GM19467 (cell line): Measurements from ENCODE around the gene CLEC3B.
"Not testable (repeated sequence)": the region's sequence is repeated elsewhere in the genome, so short reads cannot be mapped to it uniquely, and the experiment has no call there.

ENCODE experiments used
- ATAC-seq: cut with Tn5 transposase; IDR thresholded peaks from one replicate; pipeline ENCODE4 v1.9.1; 2021; ENCODE audit warnings: mild to moderate bottlenecking, moderate library complexity; ENCODE audit not compliant: unreplicated experiment

Gene CLEC3B

DNA sequence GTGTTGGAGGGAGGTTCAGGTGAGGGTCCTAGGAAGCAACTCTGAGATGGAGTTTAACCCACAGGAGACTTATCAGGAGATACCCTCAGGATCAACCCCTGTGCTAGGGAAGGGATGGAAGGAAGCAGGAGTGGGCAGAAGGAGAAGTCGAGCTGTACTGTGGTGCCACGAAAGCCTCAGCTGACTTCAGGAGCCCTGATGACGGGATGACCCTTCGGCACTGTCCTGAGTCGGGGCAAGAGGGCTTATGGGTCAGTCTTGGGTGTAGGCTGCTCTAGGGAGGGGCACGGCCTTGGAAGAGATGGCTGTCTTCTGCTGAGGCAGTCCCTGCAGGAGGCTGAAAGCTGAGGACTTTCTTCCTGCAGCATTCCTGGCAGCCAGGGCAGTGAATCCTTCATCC, 7.7 kb downstream of the CLEC3B start:
- no peak for ATAC-seq

DNA sequence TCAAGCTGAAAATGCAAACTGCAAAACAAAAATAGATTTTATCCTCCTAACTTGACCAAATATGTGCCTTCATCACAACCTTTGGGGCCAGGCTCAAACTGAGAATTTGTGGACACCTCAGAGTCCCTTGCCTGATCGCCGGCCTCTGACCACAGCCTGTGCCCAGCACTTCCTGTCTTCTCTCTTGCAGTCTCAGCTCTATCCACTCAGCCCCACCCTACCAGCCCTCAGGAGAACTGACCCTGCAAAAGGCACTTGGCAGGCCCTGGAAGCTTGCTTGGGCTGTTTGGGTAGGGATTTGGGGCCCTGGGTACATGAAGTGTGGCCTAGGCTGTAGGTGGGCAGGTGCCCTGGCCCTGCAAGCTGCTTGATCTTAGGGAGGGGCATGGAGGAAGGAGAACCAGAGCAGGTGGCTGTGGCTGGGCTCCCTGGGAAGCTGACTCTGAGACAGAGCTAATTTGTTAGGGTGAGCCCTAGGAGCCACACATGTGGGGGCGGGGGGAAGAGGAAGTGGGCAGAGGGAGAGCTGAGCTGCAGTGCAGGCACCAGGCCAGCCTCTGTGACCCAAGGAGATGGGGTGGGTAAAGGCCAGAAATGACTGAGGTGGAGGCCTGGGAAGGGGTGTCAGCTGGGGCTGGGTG, 8.6 kb downstream of the CLEC3B start:
- no peak for ATAC-seq

DNA sequence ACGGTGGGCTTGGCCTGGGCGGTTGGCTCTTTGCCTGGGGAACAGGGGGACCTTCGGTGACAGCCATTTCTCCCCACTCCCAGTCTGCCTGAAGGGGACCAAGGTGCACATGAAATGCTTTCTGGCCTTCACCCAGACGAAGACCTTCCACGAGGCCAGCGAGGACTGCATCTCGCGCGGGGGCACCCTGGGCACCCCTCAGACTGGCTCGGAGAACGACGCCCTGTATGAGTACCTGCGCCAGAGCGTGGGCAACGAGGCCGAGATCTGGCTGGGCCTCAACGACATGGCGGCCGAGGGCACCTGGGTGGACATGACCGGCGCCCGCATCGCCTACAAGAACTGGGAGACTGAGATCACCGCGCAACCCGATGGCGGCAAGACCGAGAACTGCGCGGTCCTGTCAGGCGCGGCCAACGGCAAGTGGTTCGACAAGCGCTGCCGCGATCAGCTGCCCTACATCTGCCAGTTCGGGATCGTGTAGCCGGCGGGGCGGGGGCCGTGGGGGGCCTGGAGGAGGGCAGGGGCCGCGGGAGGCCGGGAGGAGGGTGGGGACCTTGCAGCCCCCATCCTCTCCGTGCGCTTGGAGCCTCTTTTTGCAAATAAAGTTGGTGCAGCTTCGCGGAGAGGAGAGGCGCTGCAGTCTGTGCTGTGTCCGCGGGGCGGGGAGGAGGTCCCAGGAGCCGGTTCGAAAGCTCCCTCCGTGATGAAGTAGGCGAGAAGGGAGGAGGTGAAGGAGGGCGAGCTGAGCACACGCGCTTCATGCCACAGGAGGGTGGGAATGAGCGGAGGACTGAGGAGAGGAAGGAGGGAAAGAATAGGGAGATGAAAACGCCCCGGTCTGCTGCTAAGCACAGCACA, 9.6 kb downstream of the CLEC3B start:
- no peak for ATAC-seq

DNA sequence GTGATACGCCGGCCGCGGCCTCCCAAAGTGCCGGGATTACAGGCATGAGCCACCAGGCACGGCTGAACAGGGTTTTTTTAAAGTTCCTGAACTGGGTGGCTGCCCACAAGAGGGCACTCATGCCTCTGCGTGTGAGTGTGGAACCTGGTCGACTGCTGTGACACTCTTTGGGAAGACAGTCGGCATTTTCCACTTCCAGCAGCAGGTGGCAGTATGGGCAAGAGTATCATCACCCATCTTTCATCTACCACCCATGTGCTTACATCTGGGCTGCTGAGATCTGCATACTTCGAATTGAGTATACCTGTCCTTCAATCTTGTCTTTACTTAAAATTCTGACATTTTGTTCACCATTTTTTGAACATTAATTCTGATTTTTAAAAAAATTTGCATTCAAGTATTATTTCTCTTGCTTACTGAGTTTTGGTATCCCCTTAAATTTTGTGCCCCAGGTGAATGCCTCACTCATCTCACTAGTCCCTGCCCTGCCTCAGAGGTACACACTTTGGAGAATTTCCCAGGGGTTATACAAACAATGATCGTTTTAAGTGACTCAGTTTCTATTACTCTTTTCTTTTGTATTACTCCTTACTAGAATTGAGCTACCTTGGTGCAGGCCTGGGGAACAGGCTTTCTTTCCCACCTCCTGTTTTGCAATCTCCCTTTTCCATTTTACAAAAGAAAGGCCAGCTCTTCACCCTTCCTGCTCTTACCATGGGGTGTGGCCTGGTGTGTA, 11.8 kb downstream of the CLEC3B start:
- peak; percentile 61 for ATAC-seq

- ATAC-seq, result no peak
Observed at GRCh38 chr3:45041666-45042065, 15.6 kb downstream of the CLEC3B start.

GRCh38 chr3:45042162-45042561, 16.1 kb downstream of the CLEC3B start:
- ATAC-seq, result no peak

GRCh38 chr3:45043728-45044299, 17.7 kb downstream of the CLEC3B start:
- ATAC-seq, result no peak

DNA sequence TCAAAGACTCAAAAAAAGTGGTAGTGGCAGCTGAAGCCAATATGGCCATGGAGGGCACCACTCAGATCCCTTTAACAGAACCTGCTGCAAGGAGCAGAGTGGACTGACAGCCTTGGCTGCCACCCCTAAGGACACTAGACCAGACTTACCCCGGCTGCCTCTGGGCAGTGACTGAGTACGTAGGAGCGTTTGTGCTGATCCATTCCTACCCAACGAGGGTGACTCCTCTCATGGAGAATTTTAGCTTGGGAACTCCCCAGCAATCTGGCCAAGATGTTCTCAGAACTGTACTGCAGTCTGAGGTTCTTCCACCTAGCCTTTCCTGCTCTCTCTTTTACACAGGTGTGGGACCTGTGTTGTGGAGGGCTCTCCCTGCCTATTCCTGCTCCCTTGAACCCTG, 22.1 kb downstream of the CLEC3B start:
- no peak for ATAC-seq

DNA sequence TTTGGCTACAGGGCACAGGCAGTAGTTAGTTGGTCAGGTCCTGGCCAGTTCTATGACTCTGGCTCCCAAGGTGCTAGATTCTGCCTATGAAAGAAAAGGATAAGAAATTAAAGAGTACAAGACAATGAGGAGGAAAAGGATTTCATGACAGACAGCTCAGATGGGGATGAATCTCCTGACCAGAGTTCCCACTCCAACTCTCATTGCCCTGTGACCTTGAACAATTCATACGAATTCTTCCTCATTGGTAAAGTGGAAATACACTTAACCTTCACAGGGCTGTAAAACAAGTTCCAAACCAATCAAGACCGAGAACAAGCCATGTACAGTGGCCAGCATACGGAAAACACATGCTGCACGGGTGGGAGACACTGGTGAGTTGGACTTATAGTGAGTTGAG, 23.7 kb downstream of the CLEC3B start:
- ATAC-seq, result no peak

GRCh38 chr3:45051685-45052084, 25.6 kb downstream of the CLEC3B start:
- no peak for ATAC-seq

DNA sequence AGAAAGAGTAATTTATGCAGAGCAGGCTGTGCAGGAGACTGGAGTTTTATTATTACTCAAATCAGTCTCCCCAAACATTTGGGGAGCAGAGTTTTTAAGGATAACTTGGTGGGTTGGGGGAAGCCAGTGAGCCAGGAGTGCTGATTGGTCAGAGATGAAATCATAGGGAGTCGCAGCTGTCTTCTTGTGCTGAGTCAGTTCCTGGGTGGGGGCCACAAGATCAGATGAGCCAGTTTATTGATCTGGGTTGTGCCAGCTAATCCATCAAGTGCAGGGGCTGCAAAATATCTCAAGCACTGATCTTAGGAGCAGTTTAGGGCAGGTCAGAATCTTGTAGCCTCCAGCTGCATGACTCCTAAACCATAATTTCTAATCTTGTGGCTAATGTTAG, 27.7 kb downstream of the CLEC3B start:
- not testable (repeated sequence) for ATAC-seq

- no peak for ATAC-seq
Observed at GRCh38 chr3:45054196-45054857, 28.2 kb downstream of the CLEC3B start.

DNA sequence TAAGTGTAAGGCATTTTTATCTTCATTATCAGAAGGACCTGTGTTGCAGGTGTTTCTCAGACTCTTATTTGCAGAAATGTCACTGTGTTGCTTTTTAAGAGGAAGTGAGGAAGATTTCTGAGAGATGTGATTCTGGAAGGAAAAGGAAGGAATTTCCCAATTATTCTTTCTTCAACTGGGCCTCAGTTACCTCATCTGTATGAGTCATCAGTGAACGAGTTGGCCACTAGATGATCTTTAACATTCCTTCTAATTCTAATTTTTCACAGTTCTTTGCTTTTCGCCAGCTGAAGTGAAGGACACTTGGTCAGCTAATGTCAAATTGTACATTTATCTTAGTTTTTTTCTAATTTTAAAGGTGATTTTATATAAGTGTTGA, 28.9 kb downstream of the CLEC3B start:
- ATAC-seq, result no peak

GRCh38 chr3:45055411-45056143, 29.5 kb downstream of the CLEC3B start:
- ATAC-seq, result no peak

GRCh38 chr3:45056608-45057301, 30.7 kb downstream of the CLEC3B start:
- no peak for ATAC-seq

- ATAC-seq, result no peak
Observed at GRCh38 chr3:45057557-45057956, 31.5 kb downstream of the CLEC3B start.

DNA sequence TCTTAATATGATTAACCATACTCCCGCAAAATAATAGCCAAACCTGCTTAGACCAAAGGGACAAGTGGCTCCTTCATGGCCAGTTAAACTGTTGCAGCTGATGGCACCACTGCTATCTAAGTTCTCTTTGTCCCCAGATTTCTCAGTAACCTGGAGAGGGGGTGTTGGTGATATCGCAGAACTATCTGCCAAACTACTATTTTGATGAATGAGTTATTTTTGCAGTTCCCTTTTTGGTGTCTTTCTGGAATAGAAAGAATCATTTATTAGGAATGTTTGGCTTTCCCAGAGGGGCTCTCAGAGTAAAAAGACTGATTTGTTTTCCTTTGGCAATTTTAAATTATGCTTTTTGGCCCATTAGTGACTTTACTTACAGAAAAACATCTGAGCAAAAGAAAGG, 33.0 kb downstream of the CLEC3B start:
- ATAC-seq, result no peak

DNA sequence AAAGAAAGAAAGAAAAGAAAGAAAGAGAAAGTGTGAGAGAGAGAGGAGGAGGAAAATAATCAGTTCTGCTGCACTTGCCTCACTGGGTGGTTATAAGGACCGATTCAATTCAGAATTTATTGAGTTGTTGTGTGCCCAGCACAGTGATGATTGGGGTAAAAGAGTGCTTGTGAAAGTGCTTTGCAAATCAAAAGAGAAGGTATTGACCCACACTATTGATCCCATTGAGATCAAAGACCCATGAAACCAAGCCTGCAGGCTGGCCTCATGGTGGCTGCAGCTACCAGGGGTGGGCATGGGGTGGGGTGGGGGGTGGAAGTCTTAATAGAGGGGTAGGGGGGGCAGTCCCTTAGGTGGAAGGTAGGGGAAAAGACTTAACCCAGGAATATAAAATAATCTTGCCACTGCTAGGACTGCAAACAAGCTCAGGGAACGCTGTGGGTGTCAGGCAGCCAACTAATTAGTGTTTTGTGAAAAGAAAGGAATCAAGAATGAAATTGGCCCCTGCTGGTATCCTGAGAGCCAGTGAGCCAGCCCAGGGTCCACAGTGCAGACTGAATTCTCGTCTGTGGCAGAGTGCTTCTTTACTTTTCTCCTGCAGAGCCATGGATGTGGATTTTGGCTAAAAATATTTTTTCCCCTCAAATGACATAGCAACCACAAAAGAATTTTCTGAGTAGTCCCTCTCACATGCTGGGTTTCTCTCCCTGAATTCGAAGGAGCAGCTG, 34.2 kb downstream of the CLEC3B start:
- no peak for ATAC-seq

DNA sequence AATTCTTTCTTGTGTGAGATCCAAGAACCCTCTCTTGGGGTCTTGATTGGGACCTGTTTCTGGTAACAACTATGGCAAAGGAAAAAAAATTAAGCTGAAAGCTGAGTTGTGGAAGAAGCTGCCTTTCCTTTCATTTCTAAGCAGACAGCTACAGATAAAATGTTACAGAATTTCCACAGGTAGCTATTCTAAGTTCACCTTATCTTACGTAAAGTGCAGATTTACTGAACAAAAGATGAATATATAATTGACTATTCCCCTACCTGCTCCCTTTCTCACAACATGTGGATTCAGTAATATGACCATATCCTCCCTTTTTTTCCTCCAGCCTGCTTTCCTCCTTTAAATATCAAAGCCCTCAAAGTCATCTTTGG, 36.6 kb downstream of the CLEC3B start:
- ATAC-seq, result no peak
